ENCODE measurements around the gene NLRC5. TPM values are rescaled to one million over a fixed set of nuclear protein-coding genes. Genes with fewer than 3 reads are reported as not detected.
A peak's percentile ranks its signal among the peaks of the same experiment; 100 is the strongest.

NLRC5 gene, protein sequence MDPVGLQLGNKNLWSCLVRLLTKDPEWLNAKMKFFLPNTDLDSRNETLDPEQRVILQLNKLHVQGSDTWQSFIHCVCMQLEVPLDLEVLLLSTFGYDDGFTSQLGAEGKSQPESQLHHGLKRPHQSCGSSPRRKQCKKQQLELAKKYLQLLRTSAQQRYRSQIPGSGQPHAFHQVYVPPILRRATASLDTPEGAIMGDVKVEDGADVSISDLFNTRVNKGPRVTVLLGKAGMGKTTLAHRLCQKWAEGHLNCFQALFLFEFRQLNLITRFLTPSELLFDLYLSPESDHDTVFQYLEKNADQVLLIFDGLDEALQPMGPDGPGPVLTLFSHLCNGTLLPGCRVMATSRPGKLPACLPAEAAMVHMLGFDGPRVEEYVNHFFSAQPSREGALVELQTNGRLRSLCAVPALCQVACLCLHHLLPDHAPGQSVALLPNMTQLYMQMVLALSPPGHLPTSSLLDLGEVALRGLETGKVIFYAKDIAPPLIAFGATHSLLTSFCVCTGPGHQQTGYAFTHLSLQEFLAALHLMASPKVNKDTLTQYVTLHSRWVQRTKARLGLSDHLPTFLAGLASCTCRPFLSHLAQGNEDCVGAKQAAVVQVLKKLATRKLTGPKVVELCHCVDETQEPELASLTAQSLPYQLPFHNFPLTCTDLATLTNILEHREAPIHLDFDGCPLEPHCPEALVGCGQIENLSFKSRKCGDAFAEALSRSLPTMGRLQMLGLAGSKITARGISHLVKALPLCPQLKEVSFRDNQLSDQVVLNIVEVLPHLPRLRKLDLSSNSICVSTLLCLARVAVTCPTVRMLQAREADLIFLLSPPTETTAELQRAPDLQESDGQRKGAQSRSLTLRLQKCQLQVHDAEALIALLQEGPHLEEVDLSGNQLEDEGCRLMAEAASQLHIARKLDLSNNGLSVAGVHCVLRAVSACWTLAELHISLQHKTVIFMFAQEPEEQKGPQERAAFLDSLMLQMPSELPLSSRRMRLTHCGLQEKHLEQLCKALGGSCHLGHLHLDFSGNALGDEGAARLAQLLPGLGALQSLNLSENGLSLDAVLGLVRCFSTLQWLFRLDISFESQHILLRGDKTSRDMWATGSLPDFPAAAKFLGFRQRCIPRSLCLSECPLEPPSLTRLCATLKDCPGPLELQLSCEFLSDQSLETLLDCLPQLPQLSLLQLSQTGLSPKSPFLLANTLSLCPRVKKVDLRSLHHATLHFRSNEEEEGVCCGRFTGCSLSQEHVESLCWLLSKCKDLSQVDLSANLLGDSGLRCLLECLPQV (N-terminal part only)
- total RNA-seq: 10 to 100 TPM; 14.4 to 22.5 (median 16.6) TPM

- intact Hi-C loops (cut with DNase I): no loop called here
- Histone ChIP-seq H3K36me3 (no peaks in the 10 kb centered on the region), H3K27ac (replicated peaks in 1 of 4) (peak within 1 kb of the TSS; percentile 69 to 90 (median 87)), H3K27me3 (no peaks in the 10 kb centered on the region), H3K9me3 (no peaks in the 10 kb centered on the region), H3K4me3 (peak within 1 kb of the TSS; percentile 77 to 97 (median 86)), H3K4me1 (peaks cover 43 to 69% (median 54%) of the 10 kb centered on the region in 4 donors)
- peak; percentile 95 for DNase-seq (ENCODE audit: extremely low spot score)
- WGBS: 8% methylated on average over 16 of the region's 64 CpGs
- TF ChIP-seq POLR2AphosphoS5 (IDR thresholded peaks at IDR 0.05) (peak; percentile 88 to 90), POLR2A (IDR thresholded peaks at IDR 0.05; ENCODE audit: low read depth) (peak; percentile 41), EP300 (IDR thresholded peaks at IDR 0.05) (no peak), CTCF (IDR thresholded peaks at IDR 0.05) (no peak)
Measured at GRCh38 chr16:56988948-56989945, at the start of gene NLRC5. Gene NLRC5 (plus strand): TSS chr16:56989557. CDS start chr16:57020713, 31,156 bp downstream.

GRCh38 chr16:56939801-56940200 lies 49.6 kb upstream of the NLRC5 start:
- H3K4me3 ChIP-seq: no peak overlapping the region
- peaks cover 90 to 100% (median 96%) of the 10 kb centered on the region in 4 donors for H3K36me3 ChIP-seq
- intact Hi-C loops (cut with DNase I): loop anchor here (10.0 kb wide), 1 partner anchor 195 kb away; no protein-coding TSS in a partner anchor
- no peak for TF ChIP-seq CTCF (IDR thresholded peaks at IDR 0.05)
- TF ChIP-seq POLR2AphosphoS5 (IDR thresholded peaks at IDR 0.05): no peak
- TF ChIP-seq EP300 (IDR thresholded peaks at IDR 0.05): no peak
- no peak for TF ChIP-seq POLR2A (IDR thresholded peaks at IDR 0.05; ENCODE audit: low read depth)
- no peaks in the 10 kb centered on the region for H3K27me3 ChIP-seq
- H3K4me1 ChIP-seq: peaks cover 22 to 60% (median 34%) of the 10 kb centered on the region in 4 donors
- 86% methylated on average over 4 of the region's 4 CpGs for WGBS
- no peak overlapping the region for H3K27ac ChIP-seq (replicated peaks in 1 of 4)
- DNase-seq (ENCODE audit: extremely low spot score): no peak
- no peaks in the 10 kb centered on the region for H3K9me3 ChIP-seq

DNA sequence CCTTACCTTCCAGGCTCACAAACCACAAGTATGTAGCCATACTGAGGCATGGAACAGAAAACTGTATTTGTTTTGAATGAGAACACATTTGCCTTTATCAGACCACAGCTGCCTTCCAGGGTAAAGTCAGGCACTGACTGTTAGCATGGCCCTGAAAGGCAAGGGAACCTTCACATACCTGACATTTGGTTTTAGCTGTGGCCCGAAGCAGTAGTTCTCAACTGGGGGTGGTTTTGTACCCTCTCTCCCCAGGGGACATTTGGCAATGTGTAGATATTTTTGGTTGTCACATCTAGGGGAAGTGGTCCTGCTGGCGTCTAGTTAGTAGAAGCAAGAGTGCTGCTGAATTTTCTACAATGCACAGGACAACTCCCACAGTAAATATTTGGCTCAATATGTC lies 48.3 kb upstream of the NLRC5 start:
- no peak for DNase-seq (ENCODE audit: extremely low spot score)
- no peaks in the 10 kb centered on the region for H3K27me3 ChIP-seq
- intact Hi-C loops (cut with DNase I): no loop called here
- no peak overlapping the region for H3K4me3 ChIP-seq
- no peak overlapping the region for H3K27ac ChIP-seq (replicated peaks in 1 of 4)
- H3K4me1 ChIP-seq: peaks cover 9 to 47% (median 21%) of the 10 kb centered on the region in 4 donors
- peaks cover 92 to 100% (median 99%) of the 10 kb centered on the region in 4 donors for H3K36me3 ChIP-seq
- 69% methylated on average over 2 of the region's 2 CpGs for WGBS
- TF ChIP-seq EP300 (IDR thresholded peaks at IDR 0.05) (no peak), POLR2AphosphoS5 (IDR thresholded peaks at IDR 0.05) (no peak), CTCF (IDR thresholded peaks at IDR 0.05) (no peak), POLR2A (IDR thresholded peaks at IDR 0.05; ENCODE audit: low read depth) (no peak)
- no peaks in the 10 kb centered on the region for H3K9me3 ChIP-seq

Data from esophagus muscularis mucosa (tissue), 4 donors.